ENCODE measurements around the gene IQCH.
A peak's percentile ranks its signal among the peaks of the same experiment; 100 is the strongest.
"Not testable (repeated sequence)": the region's sequence is repeated elsewhere in the genome, so short reads cannot be mapped to it uniquely, and the experiment has no call there.

Gene IQCH

DNA sequence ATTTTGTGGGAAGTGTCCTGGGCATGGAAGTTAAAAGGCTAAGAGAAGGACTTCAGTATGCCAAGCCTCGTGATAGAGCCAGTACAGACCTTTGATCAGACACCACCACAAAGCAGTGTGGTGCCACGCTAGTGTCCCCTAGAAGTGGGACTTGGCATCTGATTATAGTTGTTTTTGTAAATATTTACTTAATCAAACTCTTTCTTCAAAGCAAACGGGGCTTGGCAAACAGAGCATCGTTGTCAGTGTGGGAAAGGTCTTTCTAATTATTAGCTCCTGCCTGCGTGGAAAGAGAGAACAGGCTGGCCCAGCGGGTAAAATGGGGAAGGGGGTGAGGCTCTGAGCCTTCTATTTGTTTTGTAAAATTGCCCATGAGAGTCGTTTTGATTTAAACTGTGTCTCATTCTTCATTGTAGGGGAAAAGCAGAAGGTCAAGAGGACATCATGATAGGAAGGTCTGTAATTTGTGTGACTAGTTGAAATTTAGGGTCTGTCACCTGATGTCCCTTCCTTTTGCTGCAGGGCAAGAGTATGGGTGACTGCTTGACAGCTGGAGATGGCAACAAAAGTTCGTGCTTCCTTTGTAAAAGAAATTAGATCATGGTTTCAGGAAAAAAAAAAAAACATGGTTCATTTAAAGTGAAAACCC lies 105.0 kb downstream of the IQCH start:
- no peak for DNase-seq

DNA sequence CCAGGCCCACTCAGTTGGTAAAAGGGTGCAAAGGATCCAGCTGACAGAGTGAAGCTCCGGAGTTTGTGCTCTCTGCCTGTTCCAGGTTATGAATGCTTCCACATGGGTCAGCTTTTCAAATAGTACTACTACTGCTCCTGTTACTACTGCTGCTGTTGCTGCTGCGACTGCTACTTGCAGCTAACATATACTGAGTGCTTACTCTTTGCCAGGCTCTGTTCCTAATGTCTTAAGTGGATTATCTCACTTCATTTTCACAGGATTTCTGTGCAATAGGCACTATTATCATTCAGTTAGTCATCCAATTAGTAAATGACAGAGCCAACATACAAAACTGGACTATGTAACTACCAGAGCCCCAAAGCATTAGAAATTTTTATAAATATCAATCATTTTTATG lies 106.5 kb downstream of the IQCH start:
- no peak for DNase-seq

DNA sequence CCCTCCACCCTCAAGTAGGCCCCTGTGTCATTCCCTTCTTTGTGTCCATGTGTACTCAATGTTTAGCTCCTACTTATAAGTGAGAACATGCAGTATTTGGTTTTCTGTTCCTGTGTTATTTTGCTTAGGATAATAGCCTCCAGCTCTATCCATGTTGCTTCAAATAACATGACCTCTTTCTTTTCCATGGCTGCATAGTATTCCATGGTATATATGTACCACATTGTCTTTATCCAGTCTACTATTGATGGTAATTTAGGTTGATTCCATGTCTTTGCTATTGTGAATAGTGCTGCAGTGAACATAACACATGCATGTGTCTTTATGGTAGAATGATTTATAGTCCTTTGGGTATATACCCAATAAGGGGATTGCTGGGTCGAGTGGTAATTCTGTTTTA lies 109.1 kb downstream of the IQCH start:
- not testable (repeated sequence) for DNase-seq

DNA sequence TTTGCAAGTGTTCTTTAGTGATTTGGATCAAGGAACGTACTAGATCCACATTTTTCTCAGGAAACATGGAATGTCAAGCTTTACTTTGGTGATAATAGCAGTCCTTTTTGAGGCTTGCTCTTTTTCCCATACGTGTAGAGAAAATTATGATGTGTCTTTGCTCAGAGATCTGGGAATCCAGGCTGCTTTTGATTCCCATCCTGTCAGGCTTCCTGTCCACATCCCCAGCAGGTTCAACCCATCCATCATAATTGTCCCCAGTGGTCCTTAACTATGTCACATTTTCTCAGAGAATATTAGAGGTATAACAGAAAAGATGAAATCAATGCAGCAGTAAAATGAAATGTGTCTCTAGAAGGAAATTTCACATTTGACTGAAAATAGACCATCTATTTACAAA lies 111.4 kb downstream of the IQCH start:
- DNase-seq: no peak

DNA sequence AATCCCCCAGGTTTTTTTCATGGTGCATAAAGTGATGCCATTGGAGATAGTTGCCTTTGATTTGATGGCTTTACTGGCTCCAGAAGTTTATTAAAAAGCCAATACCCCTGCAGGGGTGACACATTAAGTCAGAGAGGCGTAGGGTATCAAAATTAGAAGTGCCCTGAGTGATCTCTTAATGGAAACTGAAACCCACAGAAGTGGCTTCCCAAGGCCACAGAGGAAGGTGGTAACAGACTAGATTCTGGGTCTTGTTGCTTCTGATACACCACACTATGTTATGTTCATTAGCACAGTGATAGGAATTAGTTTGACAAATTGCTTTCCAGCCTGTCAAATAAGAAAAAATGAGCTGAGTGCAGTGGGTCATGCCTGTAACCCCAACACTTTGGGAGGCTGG lies 112.3 kb downstream of the IQCH start:
- DNase-seq: peak in 1 of 5 experiments; percentile 55

DNA sequence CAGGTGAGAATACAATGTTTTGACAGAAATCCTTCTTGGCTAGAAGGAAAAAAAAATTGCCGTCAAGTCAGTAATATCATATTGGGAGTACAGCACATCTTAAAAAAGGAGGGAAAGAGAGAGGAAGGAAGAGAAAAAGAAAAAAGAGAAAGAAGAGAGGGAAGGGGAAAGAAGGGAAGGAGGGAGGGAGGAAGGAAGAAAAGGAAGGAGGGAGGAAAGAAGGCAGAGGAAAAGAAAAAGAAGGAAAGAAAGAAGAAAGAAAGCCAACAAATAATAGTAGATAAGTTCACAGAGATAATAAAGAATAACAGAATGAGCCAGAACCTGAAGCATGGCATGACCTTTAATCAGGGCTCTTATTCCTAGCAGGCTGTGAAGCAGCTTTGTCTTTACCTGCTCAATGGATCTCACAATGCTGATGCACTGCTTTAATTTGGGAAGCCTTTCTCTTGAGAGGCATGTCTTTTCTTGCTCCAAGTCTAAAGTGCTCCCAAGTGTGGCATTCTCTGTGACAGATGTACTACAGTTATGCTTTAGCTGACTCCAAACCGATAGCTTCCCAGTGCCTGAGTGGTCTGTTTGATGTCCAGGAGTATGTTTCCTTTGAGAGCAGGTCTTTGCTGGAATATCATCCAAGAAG lies 114.9 kb downstream of the IQCH start:
- DNase-seq: no peak

DNA sequence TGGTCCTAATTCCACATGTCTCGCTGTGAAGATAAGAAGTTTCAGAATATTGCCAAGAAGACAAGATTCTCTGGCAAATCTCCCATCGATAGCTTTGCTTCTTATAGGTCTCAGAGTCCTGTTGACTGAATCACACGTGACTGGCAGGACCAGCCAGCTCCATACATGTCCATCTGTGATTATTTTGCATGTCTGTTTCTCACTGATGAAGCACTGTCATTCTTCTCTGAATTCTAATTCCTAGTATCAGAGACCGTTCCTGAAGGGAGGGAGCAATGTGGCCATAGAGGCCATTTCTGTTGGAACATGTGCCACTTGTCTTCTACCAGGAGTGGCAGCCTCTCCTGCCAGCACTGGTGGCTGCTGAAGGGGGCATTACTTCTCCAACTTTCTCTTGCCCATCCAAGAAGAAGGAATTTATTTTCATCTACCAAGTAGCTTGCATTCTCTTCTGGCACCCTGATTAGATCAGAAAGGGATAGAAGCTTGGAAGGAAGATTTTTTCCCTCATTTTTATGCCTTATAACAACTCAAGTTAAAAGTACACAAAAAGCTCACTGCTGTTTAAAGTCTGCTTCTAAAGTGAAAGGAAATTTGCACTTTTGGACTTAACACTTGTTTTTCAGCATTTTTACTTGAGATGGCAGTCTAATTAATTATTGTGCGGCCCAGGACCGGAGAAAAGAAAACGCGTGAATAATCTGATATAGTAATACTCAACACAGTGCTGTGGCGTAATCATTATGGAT lies 115.8 kb downstream of the IQCH start:
- DNase-seq: no peak

DNA sequence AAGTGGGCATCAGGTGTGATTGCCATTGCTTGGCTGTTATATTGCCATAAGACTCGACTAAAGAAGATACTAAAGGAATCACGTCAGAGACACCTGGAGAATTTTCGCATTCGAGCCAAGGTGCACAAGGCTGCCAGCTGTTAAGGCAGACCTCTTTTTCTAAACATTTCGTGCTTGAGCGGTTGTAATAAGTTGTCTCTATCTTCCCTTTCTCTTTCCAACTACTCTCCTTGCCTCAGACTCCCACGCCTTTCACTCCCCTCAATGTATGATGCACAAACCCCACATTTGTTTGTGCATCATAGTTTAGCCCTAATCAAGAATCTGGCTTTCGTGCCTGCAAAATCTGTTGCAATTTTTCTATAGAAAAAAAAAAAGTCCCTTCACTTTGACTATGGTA lies 118.0 kb downstream of the IQCH start:
- DNase-seq: no peak

DNA sequence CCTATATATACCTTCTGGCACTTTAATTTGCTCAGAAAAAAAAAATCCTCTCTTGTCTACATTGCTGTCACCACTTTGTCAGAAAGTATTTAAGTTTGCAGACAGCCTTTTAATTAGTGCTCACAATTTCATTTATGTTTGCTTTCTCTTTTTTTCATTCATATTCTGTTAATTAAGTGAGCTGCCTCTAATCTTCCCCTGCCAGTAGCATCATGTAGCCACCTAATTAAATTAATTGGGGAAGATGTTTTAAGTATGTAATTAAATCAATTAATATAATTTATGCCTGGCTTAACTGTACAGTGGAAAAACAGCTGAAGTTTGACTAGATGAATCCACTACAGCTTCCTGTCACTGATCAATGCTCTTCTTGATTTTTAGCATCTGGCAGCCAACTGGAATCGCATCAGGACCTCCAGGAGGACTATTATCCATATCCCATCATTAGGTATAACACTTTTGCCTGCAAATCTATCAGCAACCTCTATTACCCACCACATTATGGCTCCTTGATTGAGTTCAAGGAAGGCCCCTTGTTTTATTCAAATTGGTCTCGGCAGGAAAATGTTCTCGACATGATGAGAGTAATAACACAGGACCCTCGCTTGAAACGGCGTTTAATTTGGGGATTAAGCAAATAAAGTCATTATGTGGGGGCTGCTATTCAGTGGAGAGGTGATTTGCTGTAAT lies 118.5 kb downstream of the IQCH start:
- no peak for DNase-seq

DNA sequence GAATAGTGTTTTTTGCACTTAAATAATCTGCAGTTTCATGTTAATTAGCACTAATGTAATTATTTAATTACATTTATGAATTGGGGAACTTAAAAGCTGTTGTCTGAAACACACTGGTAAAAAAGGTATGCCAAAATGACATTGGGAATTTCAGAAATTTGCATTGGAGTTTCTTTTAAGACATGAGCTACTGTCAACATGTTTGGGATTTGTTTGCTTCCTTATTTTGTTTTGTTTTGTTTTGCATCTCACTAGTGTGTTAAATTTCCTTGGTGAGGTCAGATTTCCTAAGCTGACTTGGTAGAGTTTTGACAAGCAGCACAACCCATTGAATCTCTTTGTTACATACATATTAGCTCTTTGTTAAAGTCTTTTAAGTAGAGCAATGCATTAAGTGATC lies 119.4 kb downstream of the IQCH start:
- DNase-seq: no peak

DNA sequence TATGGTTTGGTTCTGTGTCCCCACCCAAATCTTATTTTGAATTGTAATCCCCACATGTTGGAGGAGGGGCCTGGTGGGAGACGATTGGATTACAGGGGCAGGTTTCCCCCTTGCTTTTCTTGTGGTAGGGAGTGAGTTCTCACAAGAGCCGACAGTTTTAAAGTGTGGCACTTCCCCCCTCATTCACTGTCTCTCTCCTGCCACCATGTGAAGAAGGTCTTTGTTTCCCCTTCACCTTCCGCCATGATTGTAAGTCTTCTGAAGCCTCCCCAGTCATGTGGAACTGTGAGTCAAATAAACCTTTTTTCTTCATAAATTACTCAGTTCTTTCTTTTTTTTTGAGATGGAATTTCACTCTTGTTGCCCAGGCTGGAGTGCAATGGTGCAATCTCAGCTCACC lies 124.9 kb downstream of the IQCH start:
- no peak for DNase-seq

DNA sequence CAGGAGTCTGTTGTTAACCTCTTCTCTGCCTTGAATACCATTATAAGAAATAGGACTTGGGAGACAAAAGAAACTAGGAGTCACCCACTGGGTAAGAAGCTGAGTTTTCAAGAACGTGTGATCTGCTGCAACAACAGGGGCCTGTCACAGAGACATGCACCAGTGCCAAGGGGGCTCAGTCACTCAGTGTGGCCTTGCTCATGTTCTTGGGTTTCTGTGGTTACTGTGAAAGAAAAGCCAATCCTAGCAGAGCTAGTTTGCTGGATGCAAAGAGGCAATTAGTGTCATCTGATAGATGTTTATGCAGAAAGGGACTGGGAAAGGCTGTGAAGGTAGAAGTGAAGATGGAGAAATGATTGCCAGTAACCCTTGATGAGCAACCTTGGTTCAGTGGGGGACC lies 126.3 kb downstream of the IQCH start:
- DNase-seq: no peak

DNA sequence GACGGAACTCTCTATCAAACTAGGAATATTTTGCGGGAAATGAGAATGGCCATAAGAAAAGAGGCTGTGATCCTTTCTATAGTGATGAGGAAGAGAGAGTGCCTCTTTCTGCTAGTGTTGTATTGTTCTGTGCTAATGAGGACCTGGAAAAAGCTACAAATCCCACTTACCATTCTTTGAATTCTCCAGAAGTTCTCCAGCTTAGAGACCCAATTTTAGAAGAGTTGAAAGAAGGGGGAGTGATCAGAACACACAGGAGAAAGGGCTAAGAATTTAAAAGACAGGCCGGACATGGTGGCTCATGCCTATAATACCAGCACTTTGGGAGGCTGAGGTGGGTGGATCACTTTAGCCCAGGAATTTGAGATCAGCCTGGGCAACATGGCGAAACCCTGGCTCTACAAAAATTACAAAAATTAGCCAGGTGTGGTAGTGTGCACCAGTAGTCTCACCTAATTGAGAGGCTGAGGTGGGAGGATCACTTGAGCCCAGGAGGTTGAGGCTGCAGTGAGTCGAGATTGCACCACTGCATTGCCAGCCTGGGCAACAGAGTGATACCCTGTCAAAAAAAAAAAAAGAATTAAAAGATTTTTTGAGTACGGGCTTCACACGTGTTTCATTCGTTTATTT lies 126.9 kb downstream of the IQCH start:
- no peak for DNase-seq

DNA sequence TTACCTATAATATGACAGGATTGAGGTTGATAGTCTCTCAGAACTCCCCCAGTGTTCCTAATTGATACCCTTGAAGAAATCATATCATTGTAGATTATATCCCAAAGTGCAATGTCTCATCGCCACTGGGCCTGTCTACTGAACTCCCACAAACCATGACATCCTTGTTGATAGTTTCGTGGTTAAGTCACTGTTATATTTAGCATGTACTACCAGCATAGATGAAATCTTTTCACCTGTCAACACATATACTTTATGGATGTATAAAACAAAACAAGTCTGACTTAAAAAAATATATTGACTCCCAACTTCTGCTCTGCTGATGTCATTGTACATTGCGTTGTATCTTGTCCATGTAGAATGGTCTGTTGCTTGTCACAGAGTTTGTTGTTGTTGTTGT lies 128.1 kb downstream of the IQCH start:
- no peak for DNase-seq

DNA sequence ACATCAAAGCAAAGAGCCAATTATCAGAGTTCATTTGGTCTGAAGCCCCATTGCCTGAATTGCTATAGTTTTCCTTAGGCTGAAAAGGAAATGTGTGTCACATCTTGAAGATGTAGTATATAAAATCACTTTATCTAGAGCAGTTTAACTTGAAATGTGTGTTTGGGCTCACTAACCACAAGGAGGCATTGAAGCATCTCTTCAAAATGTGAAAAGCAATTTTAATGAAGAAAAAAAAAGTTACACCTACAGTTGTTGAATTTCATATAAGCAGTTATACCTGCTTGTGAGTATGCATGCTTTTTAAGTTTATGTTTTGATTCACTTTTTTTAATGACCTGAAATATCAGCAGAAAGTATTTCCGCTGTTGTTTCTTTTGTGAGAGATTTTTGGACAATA lies 129.3 kb downstream of the IQCH start:
- DNase-seq: no peak

DNA sequence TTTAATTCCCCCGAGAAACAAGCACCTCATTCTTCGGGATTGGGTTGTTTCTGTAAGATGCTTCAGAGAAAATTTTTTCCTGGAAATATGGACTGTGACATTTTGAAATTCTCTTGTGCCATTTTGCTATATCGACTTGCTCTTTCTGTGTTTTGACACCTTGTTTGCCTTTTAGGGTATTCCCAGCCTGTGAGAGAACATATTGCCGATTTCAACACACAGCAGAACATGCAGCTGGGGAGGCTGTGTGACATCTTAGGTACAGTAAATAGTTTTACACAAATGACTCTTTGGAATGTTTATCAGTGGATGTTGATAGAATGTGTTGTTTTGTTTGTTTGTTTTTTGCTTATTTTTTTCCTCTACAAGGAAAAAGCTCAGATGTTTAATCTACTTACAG lies 130.2 kb downstream of the IQCH start:
- no peak for DNase-seq

DNA sequence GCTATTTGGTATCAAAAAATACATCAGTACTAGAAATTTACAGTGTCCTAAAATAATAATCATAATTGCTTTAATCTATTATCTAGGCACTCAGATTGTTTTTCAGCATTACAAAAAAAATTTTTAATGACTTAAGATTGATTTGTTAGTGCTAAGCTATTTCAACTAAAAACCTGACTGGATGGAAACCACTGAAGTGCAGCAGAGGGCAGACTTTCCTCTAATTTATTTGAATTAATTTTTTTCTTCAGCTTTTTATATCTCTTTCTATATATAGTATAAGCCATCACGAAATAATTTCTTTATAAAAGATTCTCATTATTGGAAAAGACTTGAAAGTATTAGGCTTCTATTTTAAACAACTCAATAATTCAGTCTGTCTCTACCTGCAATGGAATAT lies 131.4 kb downstream of the IQCH start:
- DNase-seq: no peak

DNA sequence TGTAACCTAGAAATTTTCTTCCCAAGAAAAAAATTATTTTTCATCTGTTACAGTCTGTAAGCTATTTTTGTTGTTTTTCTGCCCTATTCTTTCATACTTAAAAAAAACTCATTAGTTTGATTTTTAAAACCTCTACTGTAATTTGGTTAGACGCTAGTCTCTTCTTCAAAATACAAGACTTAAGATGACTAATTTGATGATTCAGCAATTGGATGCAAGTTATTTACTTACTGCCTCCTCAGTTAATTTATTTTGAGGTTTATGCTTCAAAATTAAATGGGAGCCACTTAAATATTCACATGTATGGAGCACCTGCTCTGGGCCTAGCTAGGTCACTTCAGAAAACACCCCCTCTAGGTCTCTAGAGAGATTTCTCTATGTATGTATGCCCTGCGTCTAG lies 132.4 kb downstream of the IQCH start:
- no peak for DNase-seq

DNA sequence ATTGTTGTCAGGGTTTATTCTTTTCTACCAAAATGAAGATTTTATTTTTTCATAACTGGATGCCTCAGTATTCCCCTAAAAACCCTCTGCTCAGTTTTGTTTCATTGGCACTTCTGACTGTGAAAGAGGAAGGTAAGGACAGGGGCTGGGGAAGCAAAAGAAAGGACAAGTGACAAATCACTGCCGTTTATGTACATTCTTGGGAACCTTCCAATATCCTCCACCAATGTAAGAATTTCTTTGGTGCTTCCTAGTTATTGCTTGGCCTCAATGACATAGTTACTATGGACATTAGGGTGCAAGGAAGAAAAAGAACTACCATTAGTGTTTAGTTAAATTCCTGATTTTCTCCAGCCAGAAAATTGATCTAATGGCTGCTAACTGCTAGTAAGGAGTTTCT lies 135.4 kb downstream of the IQCH start:
- no peak for DNase-seq

DNA sequence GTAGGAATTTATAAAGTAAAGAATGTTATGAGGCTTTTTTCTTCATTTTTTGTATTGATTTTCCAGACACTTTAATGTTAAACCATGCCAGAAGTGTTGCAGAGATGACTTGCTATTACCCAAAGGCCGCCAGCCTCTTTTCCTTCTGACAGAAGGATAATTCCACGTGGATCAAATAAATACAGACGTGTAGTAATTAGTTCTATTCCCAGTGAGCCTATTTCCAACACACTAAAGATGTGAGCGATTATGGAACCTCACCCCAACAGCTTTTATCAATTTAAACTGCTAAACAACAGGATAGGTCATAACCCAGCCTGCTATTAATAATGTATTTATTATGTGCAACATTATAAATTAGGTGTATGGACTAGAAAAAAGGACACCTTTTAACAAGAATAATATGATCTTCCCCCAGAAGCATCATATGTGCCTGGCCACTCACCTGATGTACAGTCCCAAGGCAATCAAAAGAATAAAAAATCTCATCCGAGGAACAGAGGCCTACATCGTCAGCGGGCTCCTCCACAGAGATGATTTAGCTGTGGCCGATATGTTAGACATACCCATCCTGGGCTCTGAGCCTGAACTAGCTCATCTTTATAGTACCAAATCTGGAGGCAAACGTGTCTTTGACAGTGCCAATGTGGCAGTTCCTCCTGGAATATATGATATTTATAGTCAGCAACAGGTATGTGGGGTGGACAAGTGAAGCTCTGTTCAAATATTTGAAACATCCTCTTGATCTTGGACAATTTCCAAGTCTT lies 140.5 kb downstream of the IQCH start:
- DNase-seq: no peak

DNA sequence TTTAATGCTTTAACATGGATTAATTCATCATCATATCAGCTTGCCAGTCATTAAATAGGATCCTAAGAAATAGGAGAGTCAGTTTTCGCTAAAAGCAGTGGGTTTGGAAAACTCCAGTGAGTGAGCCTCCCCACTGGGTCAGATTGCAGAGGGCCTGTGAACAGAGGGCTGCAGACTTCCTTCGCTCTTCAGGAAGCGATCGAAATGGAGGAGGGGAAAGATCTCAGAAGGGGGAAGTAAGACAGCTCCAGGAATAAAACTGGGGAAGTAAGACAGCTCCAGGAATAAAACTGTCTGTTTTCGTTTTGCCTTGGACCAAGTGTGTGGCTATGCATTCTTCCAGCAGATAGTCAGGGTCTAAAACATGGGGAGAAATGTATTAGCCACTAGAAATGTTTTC lies 141.5 kb downstream of the IQCH start:
- DNase-seq: no peak

DNA sequence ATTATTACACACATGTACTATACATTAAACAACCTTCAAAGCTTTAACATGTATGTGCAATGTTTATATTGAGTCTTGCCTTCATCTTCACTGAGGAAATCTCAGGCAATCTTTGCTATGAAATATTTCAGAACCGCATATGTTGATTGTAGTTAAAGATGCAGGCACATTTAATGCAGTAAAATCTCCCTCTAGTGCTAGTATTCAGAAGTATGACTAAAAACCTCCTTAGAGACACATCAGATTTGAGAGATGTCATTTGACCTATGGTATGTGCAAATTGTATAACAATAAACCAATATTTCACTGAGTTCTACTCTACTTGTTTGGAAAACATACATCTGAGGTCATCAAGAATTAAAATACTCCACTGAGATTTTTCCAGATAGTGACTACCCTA lies 142.6 kb downstream of the IQCH start:
- DNase-seq: no peak
